Measurements from ENCODE around the gene P2RY8. TPM values are rescaled to one million over a fixed set of nuclear protein-coding genes. Genes with fewer than 3 reads are reported as not detected.
"Not testable (repeated sequence)": the region's sequence is repeated elsewhere in the genome, so short reads cannot be mapped to it uniquely, and the experiment has no call there.

P2RY8 gene
- total RNA-seq, 1 experiment from 2014 or later: not detected

DNA sequence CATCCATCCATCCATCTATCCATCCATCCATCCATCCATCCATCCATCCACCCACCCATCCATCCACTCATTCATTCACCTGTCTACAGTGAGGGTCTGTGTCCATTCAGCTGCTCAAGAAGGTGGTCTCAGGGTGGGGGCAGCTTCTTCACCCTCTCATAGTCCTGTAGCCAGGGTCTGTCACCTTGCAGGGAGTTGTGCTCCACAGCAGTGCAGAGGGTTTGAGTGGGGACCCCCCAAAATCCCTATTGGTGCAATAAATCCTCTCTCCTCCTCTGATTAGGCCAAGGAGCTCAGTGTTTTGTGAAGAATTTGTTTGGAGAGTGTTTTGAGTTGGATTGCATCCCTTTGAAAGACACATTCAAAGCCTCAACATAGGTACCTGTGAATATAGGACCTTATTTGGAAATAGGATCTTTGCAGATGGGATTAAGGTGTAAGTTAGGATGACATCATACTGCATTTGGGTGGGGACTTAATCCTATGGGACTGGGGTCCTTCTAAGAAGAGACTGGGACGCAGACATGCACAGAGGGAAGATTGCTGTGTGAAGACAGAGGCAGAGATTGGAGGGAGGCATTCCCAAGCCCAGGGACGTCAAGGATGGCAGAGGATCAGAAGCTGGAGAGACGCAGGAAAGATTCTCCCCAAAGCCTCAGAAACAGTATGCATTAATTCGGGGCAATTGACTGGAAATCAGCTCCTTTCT, 12.0 kb downstream of the P2RY8 start:
- intact Hi-C loops (cut with micrococcal nuclease; ENCODE audit: unreplicated experiment): no loop called here
- Histone ChIP-seq H3K4me3 (ENCODE audit: low read depth, low read length, poor library complexity, severe bottlenecking) (no peak overlapping the region), H3K27ac (ENCODE audit: low read depth, low read length, poor library complexity, severe bottlenecking) (no peak overlapping the region), H3K36me3 (ENCODE audit: insufficient read depth, low read length, poor library complexity, severe bottlenecking) (no peaks in the 10 kb centered on the region), H3K4me1 (ENCODE audit: insufficient read depth, low read length, poor library complexity, severe bottlenecking) (no peaks in the 10 kb centered on the region), H3K27me3 (replicated peaks; ENCODE audit: insufficient read depth, low read depth, low read length, poor library complexity) (no peaks in the 10 kb centered on the region), H3K9me3 (ENCODE audit: low read depth, low read length, poor library complexity, severe bottlenecking) (no peaks in the 10 kb centered on the region)
- no peak for DNase-seq (ENCODE audit: low spot score)
- no TSS peak for BruUV-seq (replicated peaks)
- ChIA-PET CTCF (no interaction called here), POLR2A (ENCODE audit: low non-redundant PET) (no interaction called here)
- no peak for TF ChIP-seq EZH2 (IDR thresholded peaks at IDR 0.05; ENCODE audit: borderline replicate concordance, low read depth, low read length, poor library complexity, severe bottlenecking)
- TF ChIP-seq, protein P1, sequence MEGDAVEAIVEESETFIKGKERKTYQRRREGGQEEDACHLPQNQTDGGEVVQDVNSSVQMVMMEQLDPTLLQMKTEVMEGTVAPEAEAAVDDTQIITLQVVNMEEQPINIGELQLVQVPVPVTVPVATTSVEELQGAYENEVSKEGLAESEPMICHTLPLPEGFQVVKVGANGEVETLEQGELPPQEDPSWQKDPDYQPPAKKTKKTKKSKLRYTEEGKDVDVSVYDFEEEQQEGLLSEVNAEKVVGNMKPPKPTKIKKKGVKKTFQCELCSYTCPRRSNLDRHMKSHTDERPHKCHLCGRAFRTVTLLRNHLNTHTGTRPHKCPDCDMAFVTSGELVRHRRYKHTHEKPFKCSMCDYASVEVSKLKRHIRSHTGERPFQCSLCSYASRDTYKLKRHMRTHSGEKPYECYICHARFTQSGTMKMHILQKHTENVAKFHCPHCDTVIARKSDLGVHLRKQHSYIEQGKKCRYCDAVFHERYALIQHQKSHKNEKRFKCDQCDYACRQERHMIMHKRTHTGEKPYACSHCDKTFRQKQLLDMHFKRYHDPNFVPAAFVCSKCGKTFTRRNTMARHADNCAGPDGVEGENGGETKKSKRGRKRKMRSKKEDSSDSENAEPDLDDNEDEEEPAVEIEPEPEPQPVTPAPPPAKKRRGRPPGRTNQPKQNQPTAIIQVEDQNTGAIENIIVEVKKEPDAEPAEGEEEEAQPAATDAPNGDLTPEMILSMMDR (conservative IDR thresholded peaks at IDR 0.05; ENCODE audit: low read depth, low read length): no peak

DNA sequence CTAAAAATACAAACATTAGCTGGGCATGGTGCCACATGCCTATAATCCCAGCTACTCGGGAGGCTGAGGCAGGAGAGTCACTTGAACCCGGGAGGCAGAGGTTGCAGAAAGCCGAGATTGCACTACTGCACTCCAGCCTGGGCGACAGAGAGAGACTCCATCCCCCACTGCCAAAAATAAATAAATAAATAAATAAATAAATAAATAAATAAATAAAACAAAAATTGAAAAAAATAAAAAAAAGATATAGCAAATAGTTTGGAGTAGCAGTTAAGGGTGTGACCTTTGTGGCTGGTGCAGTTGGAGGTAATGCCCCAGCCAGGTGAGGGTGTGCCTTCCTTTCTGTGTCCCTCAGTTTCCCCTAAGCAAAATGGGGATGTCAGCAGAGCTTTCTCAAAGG, 14.1 kb downstream of the P2RY8 start:
- H3K9me3 ChIP-seq (ENCODE audit: low read depth, low read length, poor library complexity, severe bottlenecking); CTCF ChIA-PET; POLR2A ChIA-PET (ENCODE audit: low non-redundant PET); BruUV-seq (replicated peaks); H3K27me3 ChIP-seq (replicated peaks; ENCODE audit: insufficient read depth, low read depth, low read length, poor library complexity); DNase-seq (ENCODE audit: low spot score); H3K4me3 ChIP-seq (ENCODE audit: low read depth, low read length, poor library complexity, severe bottlenecking); H3K36me3 ChIP-seq (ENCODE audit: insufficient read depth, low read length, poor library complexity, severe bottlenecking); H3K4me1 ChIP-seq (ENCODE audit: insufficient read depth, low read length, poor library complexity, severe bottlenecking); H3K27ac ChIP-seq (ENCODE audit: low read depth, low read length, poor library complexity, severe bottlenecking); intact Hi-C loops (cut with micrococcal nuclease; ENCODE audit: unreplicated experiment): not testable (repeated sequence)

DNA sequence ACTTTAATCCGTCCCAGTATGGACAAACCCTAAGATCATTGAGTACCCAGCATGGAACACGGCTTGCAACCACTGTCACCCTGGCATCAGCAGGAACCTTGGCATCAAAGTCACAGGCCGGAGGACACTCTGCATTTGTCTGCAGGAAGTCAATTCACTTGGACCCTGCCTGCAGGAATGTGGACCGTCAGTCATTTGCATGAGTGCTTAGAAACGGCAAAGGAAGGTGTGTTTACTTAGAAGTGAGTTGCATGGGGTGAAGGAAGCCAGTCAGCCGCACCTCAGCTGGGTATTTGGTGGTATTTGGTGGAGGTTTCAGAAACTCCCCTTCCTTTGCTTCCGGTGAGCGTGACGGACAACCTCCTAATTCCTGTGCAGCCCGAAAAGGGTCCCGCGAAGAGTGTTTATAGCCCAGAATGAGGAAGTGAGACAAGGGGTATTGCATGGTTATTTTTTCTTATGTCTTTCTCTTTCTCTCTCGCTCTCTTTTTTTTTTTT, 15.5 kb downstream of the P2RY8 start:
- Histone ChIP-seq H3K36me3 (ENCODE audit: insufficient read depth, low read length, poor library complexity, severe bottlenecking) (no peaks in the 10 kb centered on the region), H3K27ac (ENCODE audit: low read depth, low read length, poor library complexity, severe bottlenecking) (no peak overlapping the region), H3K4me1 (ENCODE audit: insufficient read depth, low read length, poor library complexity, severe bottlenecking) (no peaks in the 10 kb centered on the region), H3K4me3 (ENCODE audit: low read depth, low read length, poor library complexity, severe bottlenecking) (no peak overlapping the region), H3K27me3 (replicated peaks; ENCODE audit: insufficient read depth, low read depth, low read length, poor library complexity) (no peaks in the 10 kb centered on the region), H3K9me3 (ENCODE audit: low read depth, low read length, poor library complexity, severe bottlenecking) (no peaks in the 10 kb centered on the region)
- POLR2A ChIA-PET (ENCODE audit: low non-redundant PET): no interaction called here
- intact Hi-C loops (cut with micrococcal nuclease; ENCODE audit: unreplicated experiment): no loop called here
- CTCF ChIA-PET: no interaction called here
- no TSS peak for BruUV-seq (replicated peaks)
- TF ChIP-seq, protein P1 (conservative IDR thresholded peaks at IDR 0.05; ENCODE audit: low read depth, low read length): no peak
- TF ChIP-seq EZH2 (IDR thresholded peaks at IDR 0.05; ENCODE audit: borderline replicate concordance, low read depth, low read length, poor library complexity, severe bottlenecking): no peak
- no peak for DNase-seq (ENCODE audit: low spot score)

DNA sequence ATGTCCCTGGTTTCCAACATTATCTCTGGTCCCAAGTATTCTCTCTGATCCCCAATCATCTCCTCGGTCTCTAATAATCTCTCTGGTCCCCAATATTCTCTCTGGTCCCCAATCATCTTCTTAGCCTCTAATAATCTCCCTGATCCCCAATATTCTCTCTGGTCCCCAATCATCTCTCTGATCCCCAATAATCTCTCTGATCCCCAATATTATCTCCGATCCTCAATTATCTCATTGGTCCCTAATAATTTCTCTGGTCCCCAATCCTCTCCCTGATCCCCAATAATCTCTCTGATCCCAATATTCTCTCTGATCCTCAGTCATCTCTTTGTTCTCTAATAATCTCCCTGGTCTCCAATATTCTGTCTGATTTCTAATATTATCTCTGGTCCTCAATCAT, 16.6 kb downstream of the P2RY8 start:
- Histone ChIP-seq H3K27ac (ENCODE audit: low read depth, low read length, poor library complexity, severe bottlenecking) (no peak overlapping the region), H3K4me3 (ENCODE audit: low read depth, low read length, poor library complexity, severe bottlenecking) (no peak overlapping the region), H3K27me3 (replicated peaks; ENCODE audit: insufficient read depth, low read depth, low read length, poor library complexity) (no peaks in the 10 kb centered on the region), H3K9me3 (ENCODE audit: low read depth, low read length, poor library complexity, severe bottlenecking) (no peaks in the 10 kb centered on the region), H3K36me3 (ENCODE audit: insufficient read depth, low read length, poor library complexity, severe bottlenecking) (no peaks in the 10 kb centered on the region), H3K4me1 (ENCODE audit: insufficient read depth, low read length, poor library complexity, severe bottlenecking) (no peaks in the 10 kb centered on the region)
- no peak for DNase-seq (ENCODE audit: low spot score)
- BruUV-seq (replicated peaks): no TSS peak
- ChIA-PET CTCF (no interaction called here), POLR2A (ENCODE audit: low non-redundant PET) (no interaction called here)
- intact Hi-C loops (cut with micrococcal nuclease; ENCODE audit: unreplicated experiment): no loop called here
- TF ChIP-seq, protein P1 (conservative IDR thresholded peaks at IDR 0.05; ENCODE audit: low read depth, low read length): no peak
- no peak for TF ChIP-seq EZH2 (IDR thresholded peaks at IDR 0.05; ENCODE audit: borderline replicate concordance, low read depth, low read length, poor library complexity, severe bottlenecking)

All from A673 (cell line).